Nephron progenitor cell (in vitro differentiated cells): Measurements from ENCODE around the gene CENPC.

Source experiments
- DNase-seq: peaks from one replicate; pipeline ENCODE4 v3.0.0; 2021
- H3K27ac Mint-ChIP-seq: 2 replicates; pipeline ENCODE4 v1.8.0; 2021; ENCODE audit warnings: mild to moderate bottlenecking, moderate library complexity, mixed read lengths
- H3K27me3 Mint-ChIP-seq: 2 replicates; pipeline ENCODE4 v1.8.0; 2021; ENCODE audit warnings: mild to moderate bottlenecking, low read depth, mixed read lengths; ENCODE audit not compliant: poor library complexity
- H3K36me3 Mint-ChIP-seq: 2 replicates; pipeline ENCODE4 v1.8.0; 2021; ENCODE audit warnings: low read depth, mixed read lengths
- H3K4me1 Mint-ChIP-seq: 2 replicates; pipeline ENCODE4 v1.8.0; 2021; ENCODE audit warnings: mixed read lengths
- H3K4me3 Mint-ChIP-seq: 2 replicates; pipeline ENCODE4 v1.8.0; 2021; ENCODE audit warnings: mild to moderate bottlenecking, moderate library complexity, mixed read lengths
- H3K9me3 Mint-ChIP-seq: 2 replicates; pipeline ENCODE4 v1.8.0; 2021; ENCODE audit warnings: mild to moderate bottlenecking, moderate library complexity, mixed read lengths
- TF ChIP-seq, protein P1 (sequence below): fragments of 200-600 bp; sonication (generic); IDR thresholded peaks from 2 replicates; pipeline ENCODE4 v1.5.0; 2021; ENCODE audit warnings: antibody characterized with exemption

Gene CENPC

DNA sequence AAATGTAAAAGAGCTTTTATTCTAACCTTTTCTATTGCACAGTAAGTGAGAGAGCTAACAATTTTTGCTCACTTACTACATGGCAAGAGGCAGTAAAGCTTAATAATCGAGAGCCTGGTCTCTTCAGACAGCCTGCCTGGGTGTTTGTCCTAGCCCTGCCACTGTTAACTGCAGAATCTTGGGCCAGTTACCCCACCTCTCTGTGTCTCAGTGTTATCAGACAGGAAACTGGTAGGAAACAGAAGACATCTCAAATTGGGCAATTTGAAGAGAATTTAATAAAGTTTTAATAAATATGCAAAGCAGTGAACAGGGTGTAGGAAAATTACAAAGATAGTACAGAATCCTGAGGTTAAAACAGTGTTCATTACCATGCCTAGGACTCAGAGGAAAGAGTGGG is 26.7 kb upstream of the CENPC start:
- peaks cover 3% of the 10 kb centered on the region for H3K27me3 Mint-ChIP-seq
- no peak overlapping the region for H3K27ac Mint-ChIP-seq

DNA sequence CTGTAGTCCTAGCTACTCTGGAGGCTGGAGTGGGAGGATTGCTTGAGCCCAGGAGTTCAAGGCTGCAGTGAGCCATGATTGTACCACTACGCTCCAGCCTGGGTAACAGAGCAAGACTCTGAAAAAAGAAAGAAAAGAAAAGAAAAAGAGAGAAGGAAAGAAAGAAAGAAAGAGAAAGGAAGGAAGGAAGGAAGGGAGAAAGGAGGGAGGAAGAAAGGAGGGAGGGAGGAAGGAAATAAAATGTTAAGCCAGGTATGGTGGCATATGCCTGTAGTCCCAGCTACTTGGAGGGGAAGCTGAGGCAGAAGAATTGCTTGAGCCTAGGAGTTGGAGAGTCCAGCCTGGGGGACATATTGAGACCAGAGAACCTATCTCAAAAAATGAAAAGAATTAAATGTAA is 25.2 kb upstream of the CENPC start:
- no peak overlapping the region for H3K4me3 Mint-ChIP-seq
- TF ChIP-seq, protein P1, sequence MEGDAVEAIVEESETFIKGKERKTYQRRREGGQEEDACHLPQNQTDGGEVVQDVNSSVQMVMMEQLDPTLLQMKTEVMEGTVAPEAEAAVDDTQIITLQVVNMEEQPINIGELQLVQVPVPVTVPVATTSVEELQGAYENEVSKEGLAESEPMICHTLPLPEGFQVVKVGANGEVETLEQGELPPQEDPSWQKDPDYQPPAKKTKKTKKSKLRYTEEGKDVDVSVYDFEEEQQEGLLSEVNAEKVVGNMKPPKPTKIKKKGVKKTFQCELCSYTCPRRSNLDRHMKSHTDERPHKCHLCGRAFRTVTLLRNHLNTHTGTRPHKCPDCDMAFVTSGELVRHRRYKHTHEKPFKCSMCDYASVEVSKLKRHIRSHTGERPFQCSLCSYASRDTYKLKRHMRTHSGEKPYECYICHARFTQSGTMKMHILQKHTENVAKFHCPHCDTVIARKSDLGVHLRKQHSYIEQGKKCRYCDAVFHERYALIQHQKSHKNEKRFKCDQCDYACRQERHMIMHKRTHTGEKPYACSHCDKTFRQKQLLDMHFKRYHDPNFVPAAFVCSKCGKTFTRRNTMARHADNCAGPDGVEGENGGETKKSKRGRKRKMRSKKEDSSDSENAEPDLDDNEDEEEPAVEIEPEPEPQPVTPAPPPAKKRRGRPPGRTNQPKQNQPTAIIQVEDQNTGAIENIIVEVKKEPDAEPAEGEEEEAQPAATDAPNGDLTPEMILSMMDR = no peak
- no peaks in the 10 kb centered on the region for H3K36me3 Mint-ChIP-seq
- H3K4me1 Mint-ChIP-seq = peaks cover 6% of the 10 kb centered on the region
- H3K27me3 Mint-ChIP-seq = peaks cover 3% of the 10 kb centered on the region
- no peaks in the 10 kb centered on the region for H3K9me3 Mint-ChIP-seq
- no peak for DNase-seq
- no peak overlapping the region for H3K27ac Mint-ChIP-seq

More for the DNA sequence above, 26.7 kb upstream of the CENPC start:
- Mint-ChIP-seq H3K4me3 (no peak overlapping the region), H3K4me1 (peaks cover 16% of the 10 kb centered on the region), H3K36me3 (no peaks in the 10 kb centered on the region), H3K9me3 (no peaks in the 10 kb centered on the region)
- DNase-seq = no peak
- TF ChIP-seq, protein P1 = no peak

DNA sequence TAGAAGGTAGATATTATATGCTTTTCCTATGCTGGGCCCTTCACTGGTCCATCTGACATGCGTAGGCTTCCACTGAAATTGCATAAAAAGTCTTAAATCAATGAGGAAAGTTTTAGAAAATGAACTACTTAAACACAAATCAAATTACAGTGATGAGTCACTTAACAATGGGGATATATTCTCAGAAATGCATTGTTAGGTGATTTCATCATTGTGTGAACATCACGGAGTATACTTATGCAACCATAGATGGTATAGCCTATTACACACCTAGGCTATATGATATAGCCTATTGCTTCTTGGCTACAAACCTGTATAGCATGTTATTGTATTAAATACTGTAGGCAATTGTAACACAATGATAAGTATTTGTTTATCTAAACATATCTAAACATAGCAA is 23.5 kb upstream of the CENPC start:
- Mint-ChIP-seq H3K9me3 (no peaks in the 10 kb centered on the region), H3K27me3 (peaks cover 3% of the 10 kb centered on the region), H3K36me3 (no peaks in the 10 kb centered on the region), H3K27ac (no peak overlapping the region), H3K4me3 (no peak overlapping the region), H3K4me1 (no peaks in the 10 kb centered on the region)
- TF ChIP-seq, protein P1 = no peak
- no peak for DNase-seq

DNA sequence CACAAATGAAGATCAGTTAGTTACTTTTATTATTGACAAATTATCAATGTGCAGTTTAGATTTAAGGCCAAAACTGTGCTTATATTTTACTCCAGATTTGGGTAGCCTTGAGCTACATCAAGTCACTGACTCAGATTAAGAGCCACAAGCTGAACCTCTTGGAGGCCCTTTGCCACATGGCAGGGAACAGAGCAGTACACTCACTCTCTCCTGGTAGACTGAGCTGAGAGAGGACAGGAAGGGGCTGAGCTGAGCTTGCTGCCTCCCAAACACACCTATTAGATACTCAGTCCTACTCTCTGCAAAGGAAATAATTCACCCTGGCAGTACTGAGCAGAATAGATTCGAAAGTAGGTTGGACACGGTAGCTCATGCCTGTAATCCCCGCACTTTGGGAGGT is 21.0 kb upstream of the CENPC start:
- no peak overlapping the region for H3K27ac Mint-ChIP-seq
- TF ChIP-seq, protein P1 = no peak
- H3K9me3 Mint-ChIP-seq = no peaks in the 10 kb centered on the region
- DNase-seq = no peak
- H3K4me1 Mint-ChIP-seq = no peaks in the 10 kb centered on the region
- H3K4me3 Mint-ChIP-seq = no peak overlapping the region
- peaks cover 3% of the 10 kb centered on the region for H3K27me3 Mint-ChIP-seq
- no peaks in the 10 kb centered on the region for H3K36me3 Mint-ChIP-seq

DNA sequence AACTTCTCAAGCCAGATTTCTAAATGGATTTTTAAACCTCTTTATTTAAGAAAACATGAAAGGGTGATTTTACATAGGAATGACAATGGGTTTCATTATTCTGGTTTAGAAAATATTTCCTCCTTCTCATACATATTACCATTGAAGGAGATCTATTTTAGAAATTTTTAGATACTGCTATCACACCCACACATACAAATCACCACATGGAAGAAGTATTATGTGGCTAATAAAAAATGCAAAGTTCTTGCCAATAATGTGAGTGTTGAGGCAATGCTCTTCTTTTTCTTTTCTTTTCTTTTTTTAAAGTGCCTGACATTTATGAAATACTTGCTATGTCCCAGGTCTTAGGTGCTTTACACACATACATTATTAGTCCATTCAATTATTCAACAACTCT is 20.0 kb upstream of the CENPC start:
- no peak for DNase-seq
- H3K36me3 Mint-ChIP-seq = no peaks in the 10 kb centered on the region
- H3K4me3 Mint-ChIP-seq = no peak overlapping the region
- H3K4me1 Mint-ChIP-seq = no peaks in the 10 kb centered on the region
- H3K9me3 Mint-ChIP-seq = no peaks in the 10 kb centered on the region
- H3K27me3 Mint-ChIP-seq = no peaks in the 10 kb centered on the region
- TF ChIP-seq, protein P1 = no peak
- no peak overlapping the region for H3K27ac Mint-ChIP-seq

DNA sequence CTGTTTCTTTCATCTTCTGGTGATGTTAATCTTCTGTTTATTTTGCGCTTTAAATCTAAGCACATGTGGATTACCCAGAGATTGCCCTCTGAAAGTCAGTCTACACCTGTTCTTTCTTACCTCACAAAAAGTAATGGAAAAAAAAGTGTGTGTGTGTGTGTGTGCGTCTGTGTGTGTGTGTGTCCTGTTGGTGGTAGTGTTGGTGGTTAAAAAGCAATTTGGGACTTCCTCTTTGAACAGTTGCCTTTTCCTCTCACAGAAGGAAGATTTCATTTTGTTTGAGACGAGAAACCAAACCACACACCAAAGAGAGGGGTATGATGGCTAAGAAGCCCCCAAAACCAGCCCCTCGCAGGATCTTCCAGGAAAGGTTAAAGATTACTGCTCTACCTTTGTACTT is 13.2 kb upstream of the CENPC start, which contains the start of gene STAP1:
TSS of gene STAP1 (plus strand) at position 235 of the 400 bp plus-strand sequence. CDS start at position 318, 83 bp downstream.
- H3K9me3 Mint-ChIP-seq = no peaks in the 10 kb centered on the region
- TF ChIP-seq, protein P1 = no peak
- H3K27ac Mint-ChIP-seq = no peak within 1 kb of the TSS
- no peak for DNase-seq
- H3K36me3 Mint-ChIP-seq = no peaks in the 10 kb centered on the region
- no peaks in the 10 kb centered on the region for H3K4me1 Mint-ChIP-seq
- H3K4me3 Mint-ChIP-seq = no peak within 1 kb of the TSS
- peaks cover 5% of the 10 kb centered on the region for H3K27me3 Mint-ChIP-seq
